Stimulated activated CD4-positive, alpha-beta T cell treated with anti-CD3 and anti-CD28 coated beads, Interleukin-1b, Interleukin-23, amount 100 ng/mL, for 4 hours (primary cell): Measurements from ENCODE around the gene JARID2.

Source experiments
- DNase-seq, 2 donors: peaks; one replicate each; pipeline ENCODE4 v3.0.0-alpha.2; 2020; ENCODE audit warnings: low read depth in 2 of 2

The JARID2 gene

GRCh38 chr6:15375018-15375417 is 129.1 kb downstream of the JARID2 start:
- DNase-seq = no peak

DNA sequence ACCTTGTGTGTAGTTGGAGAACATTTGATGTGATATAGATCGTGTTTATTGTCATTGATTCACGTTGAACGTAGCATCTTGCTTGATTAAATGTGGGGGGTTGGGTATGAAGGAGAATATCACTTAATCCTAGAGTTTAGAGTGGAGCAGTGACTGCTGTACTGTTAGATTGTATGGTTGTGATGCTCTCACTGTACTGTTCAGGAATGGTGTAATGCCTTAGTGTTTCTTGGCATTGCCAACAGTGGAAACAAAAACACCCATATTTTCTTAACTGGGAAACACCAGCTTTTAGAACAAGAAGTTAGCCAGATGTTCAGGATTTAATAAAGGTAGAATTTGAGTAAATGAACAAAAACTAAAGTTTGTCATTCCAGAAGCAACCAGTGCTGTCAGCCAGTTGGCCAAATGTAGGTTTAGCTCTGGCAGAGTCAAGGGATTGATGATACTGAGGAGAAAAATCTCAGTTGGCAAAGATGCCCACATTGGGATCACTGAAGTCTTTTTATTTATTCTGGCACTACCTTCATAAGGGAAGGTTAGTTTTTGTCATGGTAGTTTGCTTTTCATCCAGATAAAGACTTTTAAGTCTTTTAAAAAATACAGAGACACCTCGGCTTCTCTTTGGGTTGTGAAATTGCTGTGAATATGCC is 129.9 kb downstream of the JARID2 start:
- no peak for DNase-seq

GRCh38 chr6:15376900-15377487 is 131.1 kb downstream of the JARID2 start:
- no peak for DNase-seq

DNA sequence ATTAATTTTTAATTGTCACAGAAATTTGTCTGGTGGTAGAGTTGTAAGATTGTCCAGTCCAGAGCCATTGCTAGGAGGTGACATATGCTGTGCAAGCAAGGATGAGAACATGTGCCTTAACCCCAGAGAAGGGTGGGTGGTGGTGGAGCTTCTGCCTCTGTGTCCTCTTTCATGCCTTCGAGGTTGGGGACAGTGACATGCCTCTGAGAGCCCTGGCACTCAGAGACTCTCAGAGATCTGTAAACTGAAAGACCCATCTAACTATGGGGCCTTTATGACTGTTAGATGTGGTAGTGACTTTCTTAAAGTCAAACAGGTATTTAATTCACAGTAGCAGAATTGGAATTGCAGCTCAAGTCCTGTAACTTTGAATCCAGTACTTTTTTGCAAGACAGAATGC is 132.4 kb downstream of the JARID2 start:
- DNase-seq = no peak

DNA sequence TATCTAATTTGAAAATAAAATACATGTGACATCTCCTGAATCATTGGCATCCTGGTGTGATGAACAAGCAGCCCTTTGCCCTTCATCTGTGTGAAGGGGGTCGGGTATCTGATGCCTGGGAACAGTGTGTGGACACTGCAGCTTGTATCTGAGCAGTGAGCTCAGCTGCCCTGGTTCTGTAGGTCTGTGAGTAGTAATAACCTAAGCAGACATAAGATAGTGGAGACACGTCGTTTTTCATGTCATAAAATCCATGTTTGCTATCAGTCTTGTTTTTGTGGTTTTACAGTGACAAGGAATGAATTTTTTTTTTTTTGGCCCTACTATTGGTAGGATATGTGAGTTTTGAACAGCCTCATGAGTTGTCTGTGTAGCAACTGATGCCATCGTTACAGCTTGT is 133.0 kb downstream of the JARID2 start:
- DNase-seq = no peak

DNA sequence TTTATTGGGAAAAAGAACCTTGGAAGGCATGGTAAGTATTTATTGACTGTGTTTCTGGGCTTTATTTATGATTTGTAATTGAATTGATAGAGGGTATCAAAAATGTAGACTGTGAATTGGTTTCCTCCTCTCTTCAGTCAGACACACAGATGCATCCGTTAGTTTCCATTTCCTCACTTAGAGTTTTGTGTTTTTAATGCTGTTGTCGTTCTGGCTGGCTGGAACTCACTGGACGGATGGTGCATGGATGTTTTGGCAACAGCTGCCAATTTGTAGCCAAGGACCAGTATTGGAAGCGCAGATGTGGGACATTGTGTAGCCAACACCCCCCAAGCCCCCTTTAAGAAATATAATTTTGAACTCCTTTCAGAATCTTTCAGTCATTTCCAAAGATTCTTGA is 134.5 kb downstream of the JARID2 start:
- no peak for DNase-seq

DNA sequence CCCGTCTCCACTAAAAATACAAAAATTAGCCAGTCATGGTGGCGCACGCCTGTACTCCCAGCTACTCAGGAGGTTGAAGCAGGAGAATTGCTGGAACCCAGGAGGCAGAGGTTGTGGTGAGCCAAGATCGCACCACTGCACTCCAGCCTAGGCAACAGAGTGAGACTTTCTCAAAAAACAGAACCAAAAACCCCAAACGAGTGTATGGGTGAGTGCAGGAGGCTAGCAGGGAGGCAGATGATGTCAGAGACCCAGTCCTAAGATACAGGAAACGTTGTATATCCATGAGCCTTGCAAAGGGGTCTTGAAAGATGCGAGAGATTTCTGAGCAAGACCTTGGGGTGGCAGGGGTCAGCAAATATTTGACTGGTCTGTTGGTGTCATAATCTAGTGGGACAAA is 136.2 kb downstream of the JARID2 start:
- DNase-seq = no peak

- no peak for DNase-seq
These were observed 136.8 kb downstream of the JARID2 start for GRCh38 chr6:15382712-15383111.

- no peak for DNase-seq
These were observed 139.0 kb downstream of the JARID2 start for GRCh38 chr6:15384901-15385300.

DNA sequence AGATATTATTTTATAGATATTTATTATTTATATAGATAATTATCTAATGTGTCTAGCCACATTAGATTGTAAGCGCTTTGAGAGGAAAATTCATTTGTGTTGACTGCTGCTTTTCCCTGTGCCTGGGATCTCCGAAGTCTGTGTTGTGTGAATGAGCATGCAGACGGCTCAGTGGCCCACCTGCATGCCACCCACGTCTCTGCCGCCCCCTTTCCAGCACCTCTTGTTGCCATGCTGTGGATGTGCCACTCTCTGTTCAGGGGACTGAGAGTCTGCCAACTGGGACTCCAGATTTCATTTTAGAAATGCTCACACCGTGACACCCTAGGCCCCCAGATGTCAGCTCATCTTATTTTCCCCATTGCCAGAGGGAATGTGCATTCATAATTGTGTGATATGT is 139.7 kb downstream of the JARID2 start:
- DNase-seq = no peak

DNA sequence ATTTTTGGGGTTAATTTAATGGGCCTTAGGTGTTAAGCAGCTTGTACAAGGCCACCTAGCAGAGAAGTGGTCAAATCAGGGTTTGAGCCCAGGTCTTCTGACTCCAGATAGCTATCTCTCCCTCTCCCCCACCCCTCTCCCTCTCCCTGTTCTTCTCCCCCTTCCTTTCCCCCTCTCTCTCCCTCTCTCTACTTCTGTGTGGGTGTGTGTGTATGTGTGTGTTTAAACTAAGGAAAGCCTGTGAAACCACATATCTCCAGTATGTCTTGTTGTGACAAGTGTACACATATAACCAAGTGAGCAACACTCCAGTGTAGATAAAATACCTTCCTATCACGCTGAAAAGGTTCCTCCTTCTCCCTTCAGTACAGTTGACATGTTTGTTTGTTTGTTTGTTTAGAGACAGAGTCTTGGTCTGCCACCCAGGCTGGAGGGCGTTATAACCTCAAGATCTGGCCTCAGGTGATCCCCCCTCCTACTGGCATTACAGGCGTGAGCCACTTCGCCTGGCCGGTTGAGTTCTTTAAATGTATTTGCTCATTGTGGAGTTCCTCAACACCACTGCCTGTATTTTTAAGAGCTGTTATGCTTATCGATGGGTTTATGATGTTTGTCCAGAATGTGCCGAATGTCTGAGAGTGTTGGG is 140.4 kb downstream of the JARID2 start:
- no peak for DNase-seq

DNA sequence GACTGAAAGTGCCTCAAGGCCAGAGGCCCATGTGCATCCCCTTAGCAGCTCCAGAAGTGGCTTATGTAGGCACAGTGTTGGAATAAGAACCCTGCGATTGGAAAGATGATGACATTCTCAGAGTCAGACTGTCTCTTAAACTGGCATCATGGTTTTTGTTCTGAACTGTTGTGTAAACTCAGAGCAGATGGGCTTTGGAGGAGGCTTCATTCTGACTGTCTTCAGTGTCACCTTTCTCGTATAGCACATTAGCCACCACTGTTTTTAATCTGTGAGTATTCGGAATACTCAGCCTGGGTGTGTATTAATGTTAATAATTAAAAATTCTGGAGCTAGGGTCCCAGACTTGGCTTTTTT is 140.9 kb downstream of the JARID2 start:
- DNase-seq = no peak

DNA sequence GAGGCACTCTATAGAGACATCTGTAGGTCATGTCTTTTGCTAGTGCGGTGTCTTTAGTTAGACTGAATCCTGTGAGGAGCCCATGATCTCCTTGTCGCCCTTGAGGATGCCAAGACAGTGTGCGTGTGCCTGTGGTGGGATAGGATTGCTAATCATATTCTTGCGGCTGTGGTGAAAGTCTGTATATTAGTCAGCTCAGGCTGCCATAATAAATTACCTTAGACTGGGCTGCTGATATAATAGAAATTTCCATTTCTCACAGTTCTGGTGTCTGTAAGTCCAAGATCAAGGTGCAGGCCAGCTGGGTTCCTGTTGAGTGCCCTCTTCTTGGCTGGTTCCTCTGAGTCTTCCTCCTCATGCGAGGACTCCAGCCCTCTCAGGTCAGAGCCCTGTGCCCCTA is 141.2 kb downstream of the JARID2 start:
- no peak for DNase-seq

GRCh38 chr6:15389084-15389764 is 143.4 kb downstream of the JARID2 start:
- no peak for DNase-seq

DNA sequence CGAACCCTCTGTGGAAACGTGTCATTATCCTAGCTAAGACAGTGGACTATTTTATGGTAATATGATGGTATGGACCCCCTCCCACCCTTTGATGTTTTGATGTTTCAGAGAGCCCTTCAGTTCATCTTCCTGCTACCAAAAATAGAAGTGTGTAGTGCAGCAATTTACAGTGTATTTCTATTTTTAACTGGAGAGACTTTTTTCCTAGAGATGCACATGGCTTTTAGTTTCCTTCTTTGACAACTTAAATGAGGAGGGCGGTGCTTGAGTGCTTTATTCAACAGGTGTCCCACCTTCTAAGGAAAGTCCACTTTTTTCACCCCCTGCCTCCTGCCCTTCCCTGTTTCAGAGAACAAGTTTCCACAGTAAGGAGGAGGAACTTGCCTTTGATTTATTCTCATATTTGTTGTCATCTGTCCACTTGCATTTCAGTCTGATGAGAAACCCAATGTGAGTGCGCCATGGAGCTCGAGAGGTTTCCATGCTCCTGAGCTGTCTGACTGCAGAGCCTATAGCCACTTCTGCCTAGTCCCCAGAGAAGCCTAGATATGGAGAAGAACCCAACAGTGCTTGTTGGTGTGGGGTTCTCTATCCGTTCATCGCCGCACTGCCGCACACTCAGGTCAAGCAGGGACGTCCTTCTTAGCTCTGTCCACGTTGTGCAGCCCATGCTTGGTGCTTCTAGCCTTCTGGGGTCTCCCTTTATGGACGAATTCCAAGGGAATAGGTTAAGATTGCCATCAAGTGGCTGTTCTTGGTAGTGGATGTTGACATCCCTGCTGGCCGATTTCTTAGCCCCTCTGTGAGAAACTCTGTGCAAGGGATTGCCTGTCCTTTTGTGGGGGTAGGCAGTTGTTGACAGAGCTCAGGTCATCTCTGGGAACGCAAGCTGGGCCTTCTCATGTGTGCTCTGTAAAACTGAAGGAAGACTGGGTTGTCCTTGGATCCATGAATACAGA is 144.2 kb downstream of the JARID2 start:
- no peak for DNase-seq

DNA sequence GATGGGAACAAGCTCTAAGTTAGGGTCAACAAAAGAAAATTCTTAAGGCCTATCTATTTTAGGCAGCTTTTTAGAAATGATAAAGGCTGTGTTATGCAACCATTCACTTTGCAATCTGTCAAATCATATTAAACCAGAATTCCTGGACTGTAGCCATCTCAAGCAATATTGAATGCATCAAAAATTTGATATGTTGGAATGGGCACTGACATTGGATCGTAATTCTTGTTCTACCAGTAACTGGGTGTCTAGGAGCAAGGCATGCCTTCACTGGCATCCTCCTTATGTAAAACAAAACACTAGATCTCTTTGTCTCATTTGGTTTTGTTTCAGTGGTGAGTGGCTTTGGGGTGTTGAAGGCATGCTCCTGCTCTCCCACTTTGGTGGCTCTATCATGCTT is 145.6 kb downstream of the JARID2 start:
- DNase-seq = no peak

- no peak for DNase-seq
These were observed 146.3 kb downstream of the JARID2 start for GRCh38 chr6:15392182-15392581.

- DNase-seq = no peak
These were observed 147.7 kb downstream of the JARID2 start for GRCh38 chr6:15393605-15394004.

DNA sequence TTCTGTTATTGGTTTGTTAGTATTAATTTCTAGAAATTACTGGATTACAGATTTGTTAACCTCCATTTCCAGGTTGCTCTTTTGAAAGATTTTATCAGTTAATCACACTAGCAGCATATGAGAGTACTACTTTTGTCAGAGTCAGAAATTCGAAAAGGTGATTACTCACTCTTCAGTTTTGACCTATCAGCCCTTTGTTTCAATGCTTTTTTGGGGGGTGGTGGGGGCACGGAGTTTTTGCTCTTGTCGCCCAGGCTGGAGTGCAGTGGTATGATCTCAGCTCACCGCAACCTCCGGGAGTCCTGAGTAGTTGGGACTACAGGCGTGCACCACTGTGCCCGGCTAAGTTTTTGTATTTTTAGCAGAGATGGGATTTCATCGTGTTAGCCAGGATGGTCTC is 149.2 kb downstream of the JARID2 start:
- no peak for DNase-seq

GRCh38 chr6:15396808-15397207 is 150.9 kb downstream of the JARID2 start:
- no peak for DNase-seq

DNA sequence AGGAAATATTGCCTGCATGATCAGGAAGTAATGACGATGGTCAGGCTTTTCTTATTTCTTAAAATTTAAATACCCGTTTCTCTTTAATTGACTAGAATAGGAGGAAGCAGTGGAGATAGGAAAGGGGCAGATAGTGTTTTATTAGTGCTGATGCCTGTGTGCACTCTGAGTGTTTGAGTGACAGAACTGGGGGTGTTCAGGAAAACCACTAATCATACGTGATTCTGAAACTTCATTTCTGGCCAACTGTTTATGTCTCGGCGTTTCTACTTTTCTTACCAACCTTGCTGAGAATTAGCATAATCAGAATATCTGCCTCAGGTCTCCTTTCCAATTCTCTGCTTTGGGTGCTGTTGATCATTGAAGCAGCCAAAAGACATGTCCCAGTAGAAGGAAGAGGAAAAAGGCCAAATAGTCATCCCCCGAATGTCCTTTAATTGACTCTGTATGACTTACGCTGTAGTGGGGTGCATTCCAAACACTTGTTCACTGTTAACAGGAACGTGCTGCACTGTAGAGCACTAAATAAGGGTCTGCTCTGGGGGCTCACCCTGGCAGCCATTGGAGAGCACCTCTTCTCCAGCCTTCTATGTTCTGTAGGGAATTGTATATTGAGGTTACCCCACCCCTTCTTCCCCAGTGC is 152.9 kb downstream of the JARID2 start:
- no peak for DNase-seq
